ENCODE measurements around the gene LAMC3.

DNA sequence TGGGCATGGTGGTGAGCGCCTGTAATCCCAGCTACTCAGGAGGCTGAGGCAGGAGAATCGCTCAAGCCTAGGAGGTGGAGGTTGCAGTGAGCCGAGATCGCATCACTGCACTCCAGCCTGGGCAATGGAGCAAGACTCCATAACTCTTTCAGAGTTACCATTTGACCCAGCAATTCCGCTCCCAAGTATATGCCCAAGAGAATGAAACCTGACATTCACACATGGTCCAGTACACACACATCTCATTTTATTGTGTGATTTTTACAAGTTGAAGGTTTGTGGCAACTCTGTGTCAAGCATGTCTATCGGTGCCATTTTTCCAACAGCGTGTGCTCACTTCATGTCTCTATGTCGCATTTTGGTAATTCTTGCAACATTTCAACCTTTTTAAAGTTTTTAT, 45.1 kb upstream of the LAMC3 start:
- TF ChIP-seq, protein P1, sequence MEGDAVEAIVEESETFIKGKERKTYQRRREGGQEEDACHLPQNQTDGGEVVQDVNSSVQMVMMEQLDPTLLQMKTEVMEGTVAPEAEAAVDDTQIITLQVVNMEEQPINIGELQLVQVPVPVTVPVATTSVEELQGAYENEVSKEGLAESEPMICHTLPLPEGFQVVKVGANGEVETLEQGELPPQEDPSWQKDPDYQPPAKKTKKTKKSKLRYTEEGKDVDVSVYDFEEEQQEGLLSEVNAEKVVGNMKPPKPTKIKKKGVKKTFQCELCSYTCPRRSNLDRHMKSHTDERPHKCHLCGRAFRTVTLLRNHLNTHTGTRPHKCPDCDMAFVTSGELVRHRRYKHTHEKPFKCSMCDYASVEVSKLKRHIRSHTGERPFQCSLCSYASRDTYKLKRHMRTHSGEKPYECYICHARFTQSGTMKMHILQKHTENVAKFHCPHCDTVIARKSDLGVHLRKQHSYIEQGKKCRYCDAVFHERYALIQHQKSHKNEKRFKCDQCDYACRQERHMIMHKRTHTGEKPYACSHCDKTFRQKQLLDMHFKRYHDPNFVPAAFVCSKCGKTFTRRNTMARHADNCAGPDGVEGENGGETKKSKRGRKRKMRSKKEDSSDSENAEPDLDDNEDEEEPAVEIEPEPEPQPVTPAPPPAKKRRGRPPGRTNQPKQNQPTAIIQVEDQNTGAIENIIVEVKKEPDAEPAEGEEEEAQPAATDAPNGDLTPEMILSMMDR (IDR thresholded peaks at IDR 0.05): no peak
- TF ChIP-seq POLR2A (IDR thresholded peaks at IDR 0.05): no peak

All from right lobe of liver (tissue), 4 donors.